T-helper 2 cell treated with Interferon-gamma antibody and Interleukin-4, amounts not matched to agents 5 μg/mL and 100 μg/mL, for 36 hours (primary cell): ENCODE measurements around the gene CCL3.

Source experiments
- DNase-seq: peaks from one replicate; pipeline ENCODE4 v3.0.0; 2021; ENCODE audit warnings: low spot score
- H3K27ac Mint-ChIP-seq: one replicate; pipeline ENCODE4 v1.8.0; 2021; ENCODE audit warnings: mild to moderate bottlenecking, mixed read lengths
- H3K27me3 Mint-ChIP-seq: one replicate; pipeline ENCODE4 v1.8.0; 2021; ENCODE audit warnings: low read depth, mixed read lengths
- H3K36me3 Mint-ChIP-seq: one replicate; pipeline ENCODE4 v1.8.0; 2021; ENCODE audit warnings: low read depth, mixed read lengths
- H3K4me1 Mint-ChIP-seq: one replicate; pipeline ENCODE4 v1.8.0; 2021; ENCODE audit warnings: low read depth, mixed read lengths
- H3K4me3 Mint-ChIP-seq: one replicate; pipeline ENCODE4 v1.8.0; 2022; ENCODE audit warnings: mild to moderate bottlenecking, moderate library complexity, mixed read lengths
- H3K9me3 Mint-ChIP-seq: one replicate; pipeline ENCODE4 v1.8.0; 2021; ENCODE audit warnings: mixed read lengths

The CCL3 gene

DNA sequence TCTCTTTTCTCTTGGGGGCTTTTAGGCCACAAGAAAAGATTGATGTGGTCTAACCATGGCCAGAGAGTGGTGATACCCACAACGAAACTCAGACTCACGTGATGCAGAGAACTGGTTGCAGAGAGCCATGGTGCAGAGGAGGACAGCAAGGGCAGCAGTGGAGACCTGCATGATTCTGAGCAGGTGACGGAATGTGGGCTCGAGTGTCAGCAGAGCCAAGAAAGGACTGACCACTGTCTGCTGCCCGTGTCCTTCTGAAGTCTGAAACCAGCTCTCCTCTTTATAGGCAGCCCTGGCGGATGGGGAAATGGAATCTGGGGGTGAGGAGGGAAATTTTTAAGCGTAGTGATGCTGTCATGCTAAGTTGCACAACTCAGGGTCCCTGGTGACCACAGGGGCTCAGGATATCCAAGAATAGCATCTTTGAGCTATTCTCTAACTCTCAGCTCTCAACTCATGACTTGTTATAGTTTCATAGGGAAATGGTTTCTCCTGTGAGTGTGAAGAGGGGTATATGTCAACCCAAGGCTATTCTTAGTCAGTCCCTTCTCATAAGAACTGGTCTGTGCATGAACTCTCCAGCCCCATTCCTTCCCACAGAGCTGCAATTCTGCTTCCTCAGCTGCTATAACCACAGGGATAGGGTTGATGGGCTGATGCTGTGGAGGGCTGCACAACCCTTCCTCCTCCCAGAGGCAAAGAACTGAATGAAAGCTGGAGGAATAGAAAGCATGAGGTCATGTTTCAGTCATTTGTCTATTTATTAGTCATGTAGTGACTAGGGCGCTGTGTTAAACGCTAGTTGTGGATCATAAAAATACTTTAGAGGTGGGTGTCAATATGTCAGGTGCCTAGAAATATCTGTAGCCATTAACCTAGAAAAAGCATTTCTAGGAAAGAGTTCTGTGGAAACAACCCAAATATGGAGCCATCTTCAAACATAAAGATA lies at the start of gene CCL3:
Gene CCL3 (minus strand): TSS at position 256 of the 949 bp plus-strand sequence. CDS start 85 bp downstream, at position 171.
- H3K27ac Mint-ChIP-seq = peak within 1 kb of the TSS; percentile 34
- H3K27me3 Mint-ChIP-seq = peaks cover 21% of the 10 kb centered on the region
- no peaks in the 10 kb centered on the region for H3K9me3 Mint-ChIP-seq
- peak within 1 kb of the TSS; percentile 24 for H3K4me3 Mint-ChIP-seq
- H3K4me1 Mint-ChIP-seq = peaks cover 29% of the 10 kb centered on the region
- no peaks in the 10 kb centered on the region for H3K36me3 Mint-ChIP-seq
- peak; percentile 56 for DNase-seq

DNA sequence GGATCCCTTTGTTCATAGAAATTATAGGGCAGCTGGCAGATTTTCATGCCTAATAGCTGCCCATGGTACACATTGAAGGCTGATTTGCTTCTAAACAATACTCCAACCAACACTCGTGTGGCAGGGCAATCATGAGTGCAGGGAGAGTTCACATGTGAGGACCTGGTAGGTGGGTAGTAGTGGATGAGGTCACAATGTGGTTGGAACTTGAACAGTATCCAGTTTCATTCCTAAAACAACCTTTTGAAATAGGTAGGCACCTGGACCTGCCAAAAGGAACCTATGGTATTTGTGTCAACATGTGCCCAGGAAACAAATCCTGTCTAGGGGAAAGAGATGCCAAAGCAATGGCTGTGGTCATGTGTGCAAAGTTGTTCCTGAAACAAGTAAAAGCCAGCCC lies 46.5 kb upstream of the CCL3 start:
- no peak overlapping the region for H3K4me3 Mint-ChIP-seq
- H3K4me1 Mint-ChIP-seq = no peaks in the 10 kb centered on the region
- no peak for DNase-seq
- no peaks in the 10 kb centered on the region for H3K9me3 Mint-ChIP-seq
- no peaks in the 10 kb centered on the region for H3K36me3 Mint-ChIP-seq
- no peak overlapping the region for H3K27ac Mint-ChIP-seq
- H3K27me3 Mint-ChIP-seq = peaks cover 13% of the 10 kb centered on the region

DNA sequence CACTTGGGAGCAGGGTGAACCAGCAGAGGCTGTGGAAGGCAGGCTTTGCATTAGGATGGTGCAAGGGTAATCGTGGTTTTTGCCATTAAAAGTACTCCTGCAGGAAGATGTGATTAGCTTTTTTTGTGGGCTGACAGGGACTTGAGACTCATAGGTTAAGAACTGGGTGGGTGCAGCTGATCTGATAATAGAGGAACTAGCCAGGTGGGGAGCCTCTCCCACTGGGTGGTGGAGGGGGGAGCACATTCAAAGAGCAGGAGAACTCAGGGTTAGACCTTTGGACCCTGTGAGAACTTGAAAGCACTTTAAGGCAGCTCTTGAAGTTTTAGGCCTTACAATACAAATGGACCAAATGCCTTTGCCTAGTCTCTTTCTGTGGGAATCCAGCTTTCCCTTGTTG lies 46.1 kb upstream of the CCL3 start:
- no peak overlapping the region for H3K4me3 Mint-ChIP-seq
- no peak overlapping the region for H3K27ac Mint-ChIP-seq
- H3K36me3 Mint-ChIP-seq = no peaks in the 10 kb centered on the region
- no peaks in the 10 kb centered on the region for H3K9me3 Mint-ChIP-seq
- no peak for DNase-seq
- peaks cover 15% of the 10 kb centered on the region for H3K27me3 Mint-ChIP-seq
- H3K4me1 Mint-ChIP-seq = no peaks in the 10 kb centered on the region

DNA sequence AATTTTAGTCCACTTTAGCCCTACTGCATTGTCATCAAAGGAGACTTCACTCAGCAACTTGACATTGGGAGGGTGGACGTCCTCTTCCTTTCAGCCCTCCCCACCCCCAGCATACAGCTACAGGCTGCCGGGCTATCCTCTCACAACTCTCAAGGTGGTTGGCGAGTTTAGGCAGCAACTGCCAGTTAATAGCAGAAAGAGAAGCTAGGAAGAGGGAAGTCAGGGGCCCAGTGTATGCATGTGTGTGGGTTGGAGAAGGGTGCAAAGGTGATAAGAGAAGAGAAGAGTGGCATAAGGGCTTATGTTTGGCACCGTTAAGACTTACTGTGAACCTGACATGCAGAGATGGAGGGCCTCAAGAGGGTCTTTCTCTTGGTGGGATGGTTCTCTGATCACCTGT lies 45.5 kb upstream of the CCL3 start:
- Mint-ChIP-seq H3K36me3 (no peaks in the 10 kb centered on the region), H3K27me3 (peaks cover 15% of the 10 kb centered on the region), H3K4me1 (no peaks in the 10 kb centered on the region), H3K27ac (no peak overlapping the region), H3K9me3 (no peaks in the 10 kb centered on the region), H3K4me3 (no peak overlapping the region)
- DNase-seq = no peak

DNA sequence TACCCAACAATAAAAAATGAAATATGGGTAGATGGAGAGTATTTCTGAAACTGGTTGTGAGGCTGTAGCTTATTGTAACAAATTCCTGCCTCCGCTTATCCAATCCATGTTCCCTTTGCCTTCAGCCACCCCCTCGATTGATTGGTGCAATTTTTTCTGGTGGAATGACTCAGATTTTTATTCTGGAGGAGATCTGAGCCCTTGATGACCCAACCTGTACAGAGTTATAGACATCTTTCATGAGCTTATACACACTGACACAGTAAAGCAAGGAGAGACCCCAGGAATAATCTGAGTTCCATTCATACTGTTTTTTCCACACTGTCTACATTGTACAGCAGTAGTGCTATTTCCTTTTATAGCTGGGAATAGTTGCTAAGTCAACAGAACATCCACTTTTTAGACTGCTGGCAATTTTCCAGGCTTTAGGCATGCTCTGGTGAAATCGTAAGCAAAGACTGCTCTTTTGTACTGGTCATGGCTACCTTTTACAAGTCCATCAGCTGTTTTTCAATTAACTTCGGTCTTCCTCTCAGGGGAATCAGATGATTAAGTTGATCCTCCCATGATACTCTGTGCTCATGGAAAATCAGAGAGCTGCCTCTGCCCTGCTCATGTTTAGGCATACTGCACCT lies 43.8 kb upstream of the CCL3 start:
- H3K27me3 Mint-ChIP-seq = peaks cover 24% of the 10 kb centered on the region
- no peaks in the 10 kb centered on the region for H3K9me3 Mint-ChIP-seq
- no peak overlapping the region for H3K4me3 Mint-ChIP-seq
- no peak overlapping the region for H3K27ac Mint-ChIP-seq
- H3K36me3 Mint-ChIP-seq = no peaks in the 10 kb centered on the region
- no peaks in the 10 kb centered on the region for H3K4me1 Mint-ChIP-seq
- no peak for DNase-seq

DNA sequence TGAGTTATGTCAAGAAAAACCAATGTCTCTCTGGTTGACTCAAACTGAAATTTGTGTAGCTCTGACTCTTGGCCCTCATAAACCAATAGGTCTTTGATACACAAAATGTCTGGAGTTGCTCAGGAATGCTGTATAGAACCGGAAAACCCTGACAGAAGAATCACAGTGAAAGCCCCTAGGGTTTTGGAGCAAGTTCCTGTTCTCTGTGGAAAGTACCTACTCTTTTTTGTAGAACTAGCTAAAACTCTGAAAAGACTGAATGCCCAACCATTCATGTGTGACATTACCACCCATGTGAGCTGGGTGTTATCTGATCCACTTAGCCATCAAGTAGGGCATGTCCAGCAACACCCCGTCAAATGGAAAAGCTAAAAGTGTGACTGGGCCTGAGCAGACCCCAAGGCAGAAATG lies 42.5 kb upstream of the CCL3 start:
- Mint-ChIP-seq H3K27ac (no peak overlapping the region), H3K36me3 (no peaks in the 10 kb centered on the region), H3K9me3 (no peaks in the 10 kb centered on the region), H3K27me3 (peaks cover 27% of the 10 kb centered on the region), H3K4me3 (no peak overlapping the region), H3K4me1 (no peaks in the 10 kb centered on the region)
- DNase-seq = no peak

DNA sequence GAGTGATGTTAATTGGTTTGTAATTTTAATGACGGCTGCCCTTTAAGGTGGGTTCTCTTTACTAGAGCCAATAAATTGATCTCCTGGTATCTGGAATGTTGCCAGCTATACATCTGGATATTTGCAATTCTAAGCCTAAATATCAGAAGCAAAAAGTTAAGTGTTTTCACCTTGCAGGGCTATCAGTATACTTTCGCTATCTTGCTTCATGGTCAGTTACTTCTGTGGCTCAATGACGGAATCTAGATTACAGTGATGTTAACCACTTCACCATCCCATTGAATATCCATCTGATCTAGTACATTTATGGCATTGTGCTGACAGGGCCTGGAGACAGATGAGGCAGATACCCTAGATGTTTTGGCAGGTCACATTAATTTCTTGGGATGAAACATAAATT lies 42.0 kb upstream of the CCL3 start:
- Mint-ChIP-seq H3K36me3 (no peaks in the 10 kb centered on the region), H3K4me3 (no peak overlapping the region), H3K27ac (no peak overlapping the region), H3K9me3 (no peaks in the 10 kb centered on the region), H3K27me3 (peaks cover 22% of the 10 kb centered on the region), H3K4me1 (no peaks in the 10 kb centered on the region)
- DNase-seq = no peak

DNA sequence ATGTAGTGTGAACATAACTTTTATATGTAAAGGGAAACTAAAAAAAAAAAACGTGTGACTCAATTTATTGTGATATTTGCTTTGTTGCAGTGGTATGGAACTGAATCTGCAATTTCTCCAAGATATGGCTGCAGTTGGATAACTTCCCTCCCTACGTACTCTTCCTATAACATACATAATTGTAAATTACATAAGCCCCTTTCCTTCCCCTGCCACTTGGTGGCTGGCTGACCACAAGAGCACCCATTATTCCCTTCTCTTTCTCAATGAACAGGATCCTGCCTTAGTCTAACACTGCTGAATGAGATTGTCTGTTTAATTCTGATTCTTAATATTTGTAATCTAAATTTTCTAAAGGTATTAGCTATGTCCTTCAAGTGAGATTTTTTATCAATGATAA lies 41.5 kb upstream of the CCL3 start:
- DNase-seq = no peak
- no peaks in the 10 kb centered on the region for H3K36me3 Mint-ChIP-seq
- no peaks in the 10 kb centered on the region for H3K4me1 Mint-ChIP-seq
- no peak overlapping the region for H3K27ac Mint-ChIP-seq
- H3K9me3 Mint-ChIP-seq = no peaks in the 10 kb centered on the region
- H3K4me3 Mint-ChIP-seq = no peak overlapping the region
- peaks cover 22% of the 10 kb centered on the region for H3K27me3 Mint-ChIP-seq

DNA sequence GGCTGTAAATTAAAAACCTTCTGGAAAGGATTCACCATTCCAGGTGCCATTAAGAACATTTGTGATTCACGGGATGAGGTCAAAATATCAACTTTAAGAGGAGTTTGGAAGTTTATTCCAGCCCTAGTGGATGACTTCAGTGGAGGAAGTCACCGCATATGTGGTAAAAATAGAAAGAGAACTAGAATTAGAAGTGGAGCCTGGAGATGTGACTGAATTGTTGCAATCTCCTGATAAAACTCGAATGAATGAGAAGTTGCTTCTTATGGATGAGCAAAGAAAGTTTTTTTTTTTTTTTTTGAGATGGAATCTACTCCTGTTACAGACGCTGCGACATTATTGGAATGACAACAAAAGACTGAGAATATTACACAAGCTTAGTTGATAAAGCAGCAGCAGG lies 40.4 kb upstream of the CCL3 start:
- Mint-ChIP-seq H3K9me3 (peaks cover 9% of the 10 kb centered on the region), H3K36me3 (no peaks in the 10 kb centered on the region), H3K4me1 (no peaks in the 10 kb centered on the region), H3K27me3 (peaks cover 22% of the 10 kb centered on the region), H3K27ac (no peak overlapping the region), H3K4me3 (no peak overlapping the region)
- DNase-seq = no peak

DNA sequence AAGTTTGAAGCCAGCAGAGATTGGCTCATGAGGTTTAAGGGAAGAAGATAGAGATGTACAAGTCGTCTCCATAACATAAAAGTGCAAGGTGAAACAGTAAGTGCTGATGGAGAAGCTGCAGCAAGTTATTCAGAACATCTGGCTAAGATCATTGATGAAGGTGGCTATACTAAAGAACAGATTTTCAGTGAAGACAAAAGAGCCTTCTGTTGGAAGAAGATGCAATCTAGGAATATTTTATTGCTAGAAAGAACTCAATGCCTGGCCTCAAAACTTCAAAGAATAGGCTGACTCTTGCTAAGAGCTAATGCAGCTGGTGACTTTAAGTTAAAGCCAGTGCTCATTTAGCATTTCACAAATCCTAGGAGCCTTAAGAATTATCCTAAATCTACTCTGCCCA lies 39.7 kb upstream of the CCL3 start:
- no peaks in the 10 kb centered on the region for H3K4me1 Mint-ChIP-seq
- peaks cover 9% of the 10 kb centered on the region for H3K9me3 Mint-ChIP-seq
- H3K27me3 Mint-ChIP-seq = peaks cover 22% of the 10 kb centered on the region
- DNase-seq = no peak
- H3K27ac Mint-ChIP-seq = no peak overlapping the region
- H3K36me3 Mint-ChIP-seq = no peaks in the 10 kb centered on the region
- no peak overlapping the region for H3K4me3 Mint-ChIP-seq

DNA sequence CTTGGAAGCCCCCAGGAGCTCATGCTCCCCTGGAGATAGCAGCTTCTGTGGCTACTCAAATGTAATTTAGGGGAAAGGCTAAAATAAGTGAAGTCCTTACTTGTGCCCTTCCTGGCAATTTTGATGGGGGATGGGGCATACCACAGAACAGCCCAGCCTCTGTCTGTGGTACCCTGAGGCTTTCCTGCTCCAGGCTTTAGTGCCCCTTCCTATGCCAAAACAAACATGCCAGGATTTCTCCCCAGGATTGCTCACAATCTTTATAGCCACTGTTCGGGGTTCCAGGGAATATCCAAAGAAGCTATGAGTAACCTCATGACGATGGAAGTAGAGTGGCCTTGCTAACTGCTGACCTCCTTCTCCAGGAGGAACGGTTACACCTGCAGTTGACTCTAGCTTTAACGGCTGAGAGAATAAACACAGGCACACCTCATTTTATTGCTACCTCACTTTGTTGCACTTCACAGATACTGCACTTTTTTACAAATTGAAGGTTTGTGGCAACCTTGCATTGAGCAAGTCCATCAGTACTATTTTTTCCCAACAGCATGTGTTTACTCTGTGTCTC lies 38.6 kb upstream of the CCL3 start:
- Mint-ChIP-seq H3K4me1 (no peaks in the 10 kb centered on the region), H3K4me3 (no peak overlapping the region), H3K9me3 (peaks cover 9% of the 10 kb centered on the region), H3K27ac (no peak overlapping the region), H3K36me3 (no peaks in the 10 kb centered on the region), H3K27me3 (peaks cover 17% of the 10 kb centered on the region)
- DNase-seq = no peak

DNA sequence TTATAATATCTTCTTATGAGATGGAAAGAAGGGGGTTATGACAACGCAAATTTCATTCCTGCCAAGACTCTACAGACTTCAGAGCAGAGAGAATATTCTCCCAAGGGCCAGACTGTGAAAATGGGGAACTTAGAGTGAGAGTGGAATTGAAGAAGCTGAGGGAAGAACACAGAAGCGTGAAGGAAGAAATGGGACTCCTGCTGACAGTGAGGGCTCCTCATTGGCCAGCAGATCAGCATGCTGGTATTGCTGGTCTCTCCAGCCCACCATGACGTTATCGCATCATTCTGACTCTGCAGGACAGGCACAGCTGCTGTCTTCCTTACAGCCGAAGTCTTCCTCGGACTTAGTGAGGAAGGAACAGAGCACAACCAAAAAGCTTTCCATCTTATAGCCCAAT lies 38.0 kb upstream of the CCL3 start:
- no peak for DNase-seq
- no peak overlapping the region for H3K27ac Mint-ChIP-seq
- no peak overlapping the region for H3K4me3 Mint-ChIP-seq
- H3K9me3 Mint-ChIP-seq = peaks cover 9% of the 10 kb centered on the region
- H3K36me3 Mint-ChIP-seq = no peaks in the 10 kb centered on the region
- peaks cover 15% of the 10 kb centered on the region for H3K27me3 Mint-ChIP-seq
- H3K4me1 Mint-ChIP-seq = no peaks in the 10 kb centered on the region

DNA sequence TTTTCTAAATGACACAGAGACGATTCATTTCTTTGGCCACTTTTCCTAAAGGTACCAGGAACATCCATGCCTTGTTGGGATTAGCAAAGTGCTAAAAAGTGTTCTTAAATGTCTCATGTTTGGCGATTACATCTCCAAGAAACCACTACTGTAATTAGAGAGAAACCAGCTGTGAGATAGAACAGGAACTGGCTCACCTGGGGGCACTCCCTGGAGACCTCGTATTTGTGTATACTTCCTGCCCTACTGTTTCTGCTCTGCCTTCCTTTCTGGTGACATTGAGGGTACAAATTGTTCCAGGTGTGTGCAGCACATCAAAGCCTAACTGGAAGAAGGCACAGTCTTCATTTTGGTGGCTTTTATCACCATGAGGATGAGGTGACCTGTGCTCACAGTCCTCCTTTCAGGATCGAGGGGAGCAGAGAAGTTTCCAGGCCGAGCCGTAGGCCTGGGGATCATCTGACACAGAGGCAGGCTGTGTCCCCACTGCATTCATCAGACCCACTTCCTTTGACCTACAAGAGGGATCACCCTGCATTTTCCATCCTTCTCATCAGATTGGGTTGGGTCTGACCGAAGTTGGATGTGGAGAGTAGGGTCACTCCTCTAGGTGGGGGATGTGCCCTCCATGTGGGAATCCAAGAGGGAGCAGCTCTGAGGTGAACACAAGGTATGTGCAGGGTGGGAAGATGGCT lies 37.4 kb upstream of the CCL3 start:
- Mint-ChIP-seq H3K4me1 (no peaks in the 10 kb centered on the region), H3K36me3 (no peaks in the 10 kb centered on the region), H3K27ac (no peak overlapping the region), H3K27me3 (peaks cover 15% of the 10 kb centered on the region), H3K4me3 (no peak overlapping the region), H3K9me3 (peaks cover 9% of the 10 kb centered on the region)
- DNase-seq = no peak
